ENCODE data around the gene GYPA. TPM values are rescaled to one million over a fixed set of nuclear protein-coding genes. Genes with fewer than 3 reads are reported as not detected.
"Not testable (repeated sequence)": the region's sequence is repeated elsewhere in the genome, so short reads cannot be mapped to it uniquely, and the experiment has no call there.

GYPA gene
- total and polyA plus RNA-seq, 8 donors = 4.2 TPM; not detected in 7

GRCh38 chr4:144125109-144125508 is 15.4 kb downstream of the GYPA start:
- H3K9me3 ChIP-seq; H3K27me3 ChIP-seq; H3K27ac ChIP-seq; H3K4me3 ChIP-seq; intact Hi-C loops (cut with DNase I; ENCODE audit: low total_unique reads); H3K36me3 ChIP-seq; H3K4me1 ChIP-seq; DNase-seq: not testable (repeated sequence)
- 50 to 62% (median 54%) methylated on average over 1 of the region's 2 CpGs for WGBS, 5 donors

- 64 to 75% (median 75%) methylated on average over 4 of the region's 4 CpGs for WGBS, 5 donors
- H3K27ac ChIP-seq; H3K4me3 ChIP-seq; intact Hi-C loops (cut with DNase I; ENCODE audit: low total_unique reads); H3K9me3 ChIP-seq; H3K4me1 ChIP-seq; H3K27me3 ChIP-seq; DNase-seq; H3K36me3 ChIP-seq: not testable (repeated sequence)
Observed at GRCh38 chr4:144123982-144124635, 16.4 kb downstream of the GYPA start.

- 67 to 100% (median 81%) methylated on average over 2 to 3 of the region's 3 CpGs for WGBS, 5 donors
- H3K4me1 ChIP-seq; intact Hi-C loops (cut with DNase I; ENCODE audit: low total_unique reads): not testable (repeated sequence)
Observed at GRCh38 chr4:144123269-144123668, 17.2 kb downstream of the GYPA start.

DNA sequence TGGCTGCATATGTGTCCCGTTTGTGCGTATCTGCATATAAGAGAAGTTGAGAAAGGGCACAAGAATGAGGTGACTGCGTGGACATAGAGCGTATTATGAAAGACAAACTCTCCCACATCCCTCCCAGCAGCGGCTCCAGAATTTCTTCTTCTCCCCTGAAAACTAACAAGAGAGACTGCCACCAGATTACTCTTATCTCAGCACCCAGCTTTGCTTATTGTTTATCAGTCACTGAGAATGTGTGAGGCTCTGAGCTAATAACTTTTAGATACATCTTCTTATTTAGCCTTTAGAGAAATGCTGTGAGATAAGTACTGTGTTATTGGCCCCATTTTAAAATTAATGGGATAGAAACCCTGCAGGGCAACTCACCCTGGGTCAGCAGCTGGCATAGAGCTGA is 20.8 kb downstream of the GYPA start:
- H3K27me3 ChIP-seq; H3K36me3 ChIP-seq; H3K4me1 ChIP-seq; H3K27ac ChIP-seq; H3K4me3 ChIP-seq; intact Hi-C loops (cut with DNase I; ENCODE audit: low total_unique reads); H3K9me3 ChIP-seq; DNase-seq: not testable (repeated sequence)
- 56 to 75% (median 71%) methylated on average over 4 to 5 of the region's 5 CpGs for WGBS, 5 donors

More at GRCh38 chr4:144123269-144123668, 17.2 kb downstream of the GYPA start:
- not testable (repeated sequence) for H3K4me3 ChIP-seq, H3K9me3 ChIP-seq, DNase-seq, H3K36me3 ChIP-seq, H3K27ac ChIP-seq, H3K27me3 ChIP-seq

- Histone ChIP-seq H3K27ac (no peak overlapping the region), H3K36me3 (no peaks in the 10 kb centered on the region), H3K27me3 (no peaks in the 10 kb centered on the region), H3K9me3 (no peaks in the 10 kb centered on the region), H3K4me1 (no peaks in the 10 kb centered on the region), H3K4me3 (no peak overlapping the region)
- intact Hi-C loops (cut with DNase I; ENCODE audit: low total_unique reads) = no loop called here
- WGBS, 5 donors = 71 to 73% (median 72%) methylated on average over 4 of the region's 4 CpGs
- no peak for DNase-seq
- TF ChIP-seq POLR2AphosphoS5 (IDR thresholded peaks at IDR 0.05) (no peak), EP300 (IDR thresholded peaks at IDR 0.05) (no peak), POLR2A (IDR thresholded peaks at IDR 0.05) (no peak)
- TF ChIP-seq, protein P1, sequence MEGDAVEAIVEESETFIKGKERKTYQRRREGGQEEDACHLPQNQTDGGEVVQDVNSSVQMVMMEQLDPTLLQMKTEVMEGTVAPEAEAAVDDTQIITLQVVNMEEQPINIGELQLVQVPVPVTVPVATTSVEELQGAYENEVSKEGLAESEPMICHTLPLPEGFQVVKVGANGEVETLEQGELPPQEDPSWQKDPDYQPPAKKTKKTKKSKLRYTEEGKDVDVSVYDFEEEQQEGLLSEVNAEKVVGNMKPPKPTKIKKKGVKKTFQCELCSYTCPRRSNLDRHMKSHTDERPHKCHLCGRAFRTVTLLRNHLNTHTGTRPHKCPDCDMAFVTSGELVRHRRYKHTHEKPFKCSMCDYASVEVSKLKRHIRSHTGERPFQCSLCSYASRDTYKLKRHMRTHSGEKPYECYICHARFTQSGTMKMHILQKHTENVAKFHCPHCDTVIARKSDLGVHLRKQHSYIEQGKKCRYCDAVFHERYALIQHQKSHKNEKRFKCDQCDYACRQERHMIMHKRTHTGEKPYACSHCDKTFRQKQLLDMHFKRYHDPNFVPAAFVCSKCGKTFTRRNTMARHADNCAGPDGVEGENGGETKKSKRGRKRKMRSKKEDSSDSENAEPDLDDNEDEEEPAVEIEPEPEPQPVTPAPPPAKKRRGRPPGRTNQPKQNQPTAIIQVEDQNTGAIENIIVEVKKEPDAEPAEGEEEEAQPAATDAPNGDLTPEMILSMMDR (IDR thresholded peaks at IDR 0.05) = no peak
Observed at GRCh38 chr4:144115519-144115918, 25.0 kb downstream of the GYPA start.

- Histone ChIP-seq H3K27ac (no peak overlapping the region), H3K36me3 (no peaks in the 10 kb centered on the region), H3K4me3 (no peak overlapping the region), H3K27me3 (no peaks in the 10 kb centered on the region), H3K4me1 (no peaks in the 10 kb centered on the region), H3K9me3 (no peaks in the 10 kb centered on the region)
- no peak for DNase-seq
- TF ChIP-seq, protein P1 (IDR thresholded peaks at IDR 0.05) = no peak
- TF ChIP-seq EP300 (IDR thresholded peaks at IDR 0.05) (no peak), POLR2A (IDR thresholded peaks at IDR 0.05) (no peak), POLR2AphosphoS5 (IDR thresholded peaks at IDR 0.05) (no peak)
- intact Hi-C loops (cut with DNase I; ENCODE audit: low total_unique reads) = no loop called here
- WGBS, 5 donors = 73 to 85% (median 75%) methylated on average over 2 of the region's 2 CpGs
Observed at GRCh38 chr4:144113546-144113945, 27.0 kb downstream of the GYPA start.

Data from stomach (tissue), 9 donors.